OCI-M2 (cell line): ENCODE results near the gene BABAM2.
"Not testable (repeated sequence)": the region's sequence is repeated elsewhere in the genome, so short reads cannot be mapped to it uniquely, and the experiment has no call there.

ENCODE experiments used
- DNase-seq: peaks from one replicate; lab custom pipeline; 2025; ENCODE audit not compliant: unreplicated experiment; lab: John Stamatoyannopoulos, UW

BABAM2 gene

GRCh38 chr2:27875089-27875881 lies 15.2 kb upstream of the BABAM2 start:
- no peak for DNase-seq

GRCh38 chr2:27878825-27879224 lies 11.7 kb upstream of the BABAM2 start:
- no peak for DNase-seq

- DNase-seq = not testable (repeated sequence)
These were observed 8.5 kb upstream of the BABAM2 start for GRCh38 chr2:27881815-27882583.

GRCh38 chr2:27882584-27882922 lies 8.0 kb upstream of the BABAM2 start:
- not testable (repeated sequence) for DNase-seq

- DNase-seq = no peak
These were observed 5.9 kb upstream of the BABAM2 start for GRCh38 chr2:27884601-27885000.

- no peak for DNase-seq
These were observed 5.3 kb upstream of the BABAM2 start for GRCh38 chr2:27885234-27885633.

GRCh38 chr2:27885661-27886060 lies 4.9 kb upstream of the BABAM2 start:
- DNase-seq = no peak

- no peak for DNase-seq
These were observed 4.2 kb upstream of the BABAM2 start for GRCh38 chr2:27886322-27886721.

- DNase-seq = no peak
These were observed 3.4 kb upstream of the BABAM2 start for GRCh38 chr2:27887111-27887510.

GRCh38 chr2:27887830-27888229 lies 2.7 kb upstream of the BABAM2 start:
- DNase-seq = no peak

- DNase-seq = no peak
These were observed 1.7 kb upstream of the BABAM2 start for GRCh38 chr2:27888790-27889189.

GRCh38 chr2:27889774-27890145 lies 769 bp upstream of the BABAM2 start:
- no peak for DNase-seq

- no peak for DNase-seq
These were observed 569 bp downstream of the BABAM2 start for GRCh38 chr2:27890924-27891672.

- no peak for DNase-seq
These were observed 1.2 kb downstream of the BABAM2 start for GRCh38 chr2:27891673-27892105.

GRCh38 chr2:27893006-27893405 lies 2.5 kb downstream of the BABAM2 start:
- no peak for DNase-seq

- DNase-seq = no peak
These were observed 7.2 kb downstream of the BABAM2 start for GRCh38 chr2:27897717-27898116.

GRCh38 chr2:27901234-27901633 lies 10.7 kb downstream of the BABAM2 start:
- DNase-seq = no peak

- DNase-seq = no peak
These were observed 11.6 kb downstream of the BABAM2 start for GRCh38 chr2:27902098-27902497.

- no peak for DNase-seq
These were observed 12.5 kb downstream of the BABAM2 start for GRCh38 chr2:27903018-27903417.

GRCh38 chr2:27903649-27904404 lies 13.3 kb downstream of the BABAM2 start:
- DNase-seq = no peak

GRCh38 chr2:27904405-27904665 lies 13.8 kb downstream of the BABAM2 start:
- no peak for DNase-seq
